Kidney epithelial cell (primary cell): ENCODE data around the gene FERMT1. TPM values are rescaled to one million over a fixed set of nuclear protein-coding genes. Genes with fewer than 3 reads are reported as not detected.

Experiments used
- DNase-seq: peaks from one replicate; pipeline ENCODE4 v3.0.0-alpha.2; 2010; ENCODE audit warnings: low read depth
- H3K27me3 ChIP-seq: 2 replicates; pipeline ENCODE4 v1.6.0; 2011; ENCODE audit warnings: low read length; ENCODE audit not compliant: control insufficient read depth, insufficient read depth
- H3K36me3 ChIP-seq: 2 replicates; pipeline ENCODE4 v1.5.1; 2011; ENCODE audit warnings: low read length; ENCODE audit not compliant: control insufficient read depth, insufficient read depth
- H3K4me3 ChIP-seq: 2 replicates; pipeline ENCODE4 v1.5.1; 2011; ENCODE audit warnings: low read depth, mild to moderate bottlenecking, control low read depth, low read length
- total RNA-seq: library from RNA; depleted of rRNA; stranded (reverse); fragments of >200 nt; gene quantifications from 2 replicates; pipeline ENCODE4 v1.2.3, GENCODE V29; 2015
- TF ChIP-seq, protein P1 (sequence below): IDR thresholded peaks from 2 replicates; pipeline ENCODE4 v1.5.1; 2011; ENCODE audit warnings: mild to moderate bottlenecking, moderate library complexity, low read length, control low read depth, inconsistent platforms; ENCODE audit not compliant: insufficient read depth, poor library complexity, severe bottlenecking

The FERMT1 gene
- total RNA-seq, 1 donor from 2014 or later = 22.1 TPM

DNA sequence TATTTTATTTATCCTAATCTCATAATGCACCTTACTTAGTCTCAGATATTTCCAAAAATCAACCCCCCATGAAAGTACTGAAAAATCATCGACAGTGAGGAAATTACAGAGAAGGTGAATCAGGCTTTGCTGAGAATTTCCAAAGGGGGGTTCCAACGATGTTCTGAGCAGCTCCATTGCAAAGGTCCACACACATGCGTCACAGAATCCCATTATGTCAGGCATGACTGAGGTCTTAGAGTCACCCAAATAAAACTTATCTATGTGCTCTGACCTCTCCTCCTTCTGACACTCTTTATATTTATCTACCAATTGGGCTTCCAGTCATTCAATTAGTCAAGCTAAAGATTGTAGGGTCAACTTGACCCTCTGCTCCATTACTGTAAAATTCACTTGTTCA is 56.2 kb downstream of the FERMT1 start:
- Histone ChIP-seq H3K36me3 (no peaks in the 10 kb centered on the region), H3K27me3 (no peaks in the 10 kb centered on the region), H3K4me3 (no peak overlapping the region)
- DNase-seq = no peak
- TF ChIP-seq, protein P1, sequence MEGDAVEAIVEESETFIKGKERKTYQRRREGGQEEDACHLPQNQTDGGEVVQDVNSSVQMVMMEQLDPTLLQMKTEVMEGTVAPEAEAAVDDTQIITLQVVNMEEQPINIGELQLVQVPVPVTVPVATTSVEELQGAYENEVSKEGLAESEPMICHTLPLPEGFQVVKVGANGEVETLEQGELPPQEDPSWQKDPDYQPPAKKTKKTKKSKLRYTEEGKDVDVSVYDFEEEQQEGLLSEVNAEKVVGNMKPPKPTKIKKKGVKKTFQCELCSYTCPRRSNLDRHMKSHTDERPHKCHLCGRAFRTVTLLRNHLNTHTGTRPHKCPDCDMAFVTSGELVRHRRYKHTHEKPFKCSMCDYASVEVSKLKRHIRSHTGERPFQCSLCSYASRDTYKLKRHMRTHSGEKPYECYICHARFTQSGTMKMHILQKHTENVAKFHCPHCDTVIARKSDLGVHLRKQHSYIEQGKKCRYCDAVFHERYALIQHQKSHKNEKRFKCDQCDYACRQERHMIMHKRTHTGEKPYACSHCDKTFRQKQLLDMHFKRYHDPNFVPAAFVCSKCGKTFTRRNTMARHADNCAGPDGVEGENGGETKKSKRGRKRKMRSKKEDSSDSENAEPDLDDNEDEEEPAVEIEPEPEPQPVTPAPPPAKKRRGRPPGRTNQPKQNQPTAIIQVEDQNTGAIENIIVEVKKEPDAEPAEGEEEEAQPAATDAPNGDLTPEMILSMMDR = no peak

- Histone ChIP-seq H3K36me3 (no peaks in the 10 kb centered on the region), H3K4me3 (no peak overlapping the region), H3K27me3 (no peaks in the 10 kb centered on the region)
- TF ChIP-seq, protein P1 = no peak
- DNase-seq = no peak
Observed at GRCh38 chr20:6061544-6061943, 61.3 kb downstream of the FERMT1 start.

GRCh38 chr20:6060213-6060612 is 62.6 kb downstream of the FERMT1 start:
- no peak for DNase-seq
- Histone ChIP-seq H3K4me3 (no peak overlapping the region), H3K36me3 (no peaks in the 10 kb centered on the region), H3K27me3 (no peaks in the 10 kb centered on the region)
- TF ChIP-seq, protein P1 = no peak

GRCh38 chr20:6058684-6059295 is 64.0 kb downstream of the FERMT1 start:
- Histone ChIP-seq H3K36me3 (no peaks in the 10 kb centered on the region), H3K27me3 (no peaks in the 10 kb centered on the region), H3K4me3 (no peak overlapping the region)
- no peak for DNase-seq
- TF ChIP-seq, protein P1 = no peak

DNA sequence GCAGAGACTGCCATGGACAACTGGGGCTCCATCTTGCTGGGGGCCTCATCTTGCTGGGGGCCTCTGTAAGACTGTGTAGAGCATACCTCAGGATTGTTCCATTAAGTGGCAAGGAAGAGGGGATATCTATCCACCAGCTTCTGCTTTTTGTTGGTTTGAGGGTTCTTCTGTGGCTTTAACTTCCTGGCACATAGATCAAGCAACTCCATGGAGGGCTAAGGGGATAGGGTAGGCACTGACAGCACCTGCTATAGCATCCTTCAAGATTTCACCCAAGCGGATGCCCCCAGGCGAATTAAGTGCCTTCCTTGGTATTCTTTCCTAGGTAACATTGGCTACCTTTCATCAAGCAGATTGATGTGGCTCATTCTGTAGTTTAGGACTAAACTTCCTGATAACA is 65.1 kb downstream of the FERMT1 start:
- no peak for DNase-seq
- H3K27me3 ChIP-seq = no peaks in the 10 kb centered on the region
- H3K4me3 ChIP-seq = no peak overlapping the region
- TF ChIP-seq, protein P1 = no peak
- no peaks in the 10 kb centered on the region for H3K36me3 ChIP-seq

DNA sequence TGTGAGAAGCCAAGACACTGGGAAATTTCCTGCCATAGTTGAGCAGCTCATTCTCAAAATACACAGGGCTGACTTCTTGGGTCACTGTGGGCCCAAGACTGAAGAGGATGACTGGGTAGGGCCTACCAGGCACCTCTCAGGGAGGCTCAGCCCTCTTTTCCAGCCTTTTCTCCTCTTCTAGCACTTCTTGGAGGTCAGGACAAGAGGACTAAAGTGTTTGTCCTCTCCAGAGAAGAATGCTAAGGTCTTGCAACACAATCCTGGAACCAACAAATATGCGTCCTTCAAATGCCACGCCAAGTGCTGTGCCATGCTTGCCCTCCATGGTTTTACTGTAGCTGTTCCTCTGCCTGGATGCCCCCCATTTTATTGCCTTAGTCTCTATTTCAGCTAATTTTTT is 65.7 kb downstream of the FERMT1 start:
- TF ChIP-seq, protein P1 = no peak
- DNase-seq = no peak
- Histone ChIP-seq H3K27me3 (no peaks in the 10 kb centered on the region), H3K4me3 (no peak overlapping the region), H3K36me3 (no peaks in the 10 kb centered on the region)
